CD14-positive monocyte (primary cell): Measurements from ENCODE around the gene NOBOX. TPM values are rescaled to one million over a fixed set of nuclear protein-coding genes. Genes with fewer than 3 reads are reported as not detected.
"Not testable (repeated sequence)": the region's sequence is repeated elsewhere in the genome, so short reads cannot be mapped to it uniquely, and the experiment has no call there.

ENCODE experiments used
- DNase-seq, 3 donors: peaks; one replicate each; pipeline ENCODE4 v3.0.0-alpha.2; 2011 to 2022
- H2AFZ ChIP-seq: 2 replicates; pipeline ENCODE4 v1.6.0; 2012; ENCODE audit warnings: mild to moderate bottlenecking, low read depth, low read length, inconsistent platforms; ENCODE audit not compliant: insufficient read depth, poor library complexity, severe bottlenecking
- H3K27ac ChIP-seq, 2 donors: 1 replicate in 1 of 2; 2 replicates in 1 of 2; pipeline ENCODE4 v1.5.1; 2012 to 2013; ENCODE audit warnings: low read length in 2 of 2, control low read depth in 1 of 2, inconsistent platforms in 1 of 2, low read depth in 1 of 2, mild to moderate bottlenecking in 1 of 2
- H3K27me3 ChIP-seq, 2 donors: one replicate each; pipeline versions ENCODE4 v1.6.0 to v1.6.1; 2011 to 2013; ENCODE audit warnings: low read length in 2 of 2; ENCODE audit not compliant: control insufficient read depth in 2 of 2, insufficient read depth in 2 of 2
- H3K36me3 ChIP-seq, 2 donors: replicated peaks in 1 of 2; 1 replicate in 1 of 2; 2 replicates in 1 of 2; pipeline versions ENCODE4 v1.5.1 to v1.6.1; 2012 to 2013; ENCODE audit warnings: low read length in 2 of 2, control low read depth in 1 of 2, inconsistent platforms in 1 of 2, mild to moderate bottlenecking in 1 of 2; ENCODE audit not compliant: insufficient read depth in 2 of 2, control insufficient read depth in 1 of 2
- H3K4me1 ChIP-seq, 2 donors: 1 replicate in 1 of 2; 2 replicates in 1 of 2; pipeline versions ENCODE4 v1.5.1 to v1.6.1; 2012 to 2013; ENCODE audit warnings: low read length in 2 of 2, control low read depth in 1 of 2, inconsistent platforms in 1 of 2, mild to moderate bottlenecking in 1 of 2, moderate library complexity in 1 of 2; ENCODE audit not compliant: insufficient read depth in 2 of 2, control insufficient read depth in 1 of 2
- H3K4me2 ChIP-seq: replicated peaks from 2 replicates; pipeline ENCODE3; 2012; ENCODE audit warnings: low read length, moderate library complexity, mild to moderate bottlenecking; ENCODE audit not compliant: poor library complexity, severe bottlenecking; ENCODE audit errors: extremely low read depth
- H3K4me3 ChIP-seq, 3 experiments: fragments of 200-600 bp in 1 of 3; sonication (generic) in 1 of 3; replicated peaks in 1 of 3; 1 replicate in 2 of 3; 2 replicates in 1 of 3; pipeline ENCODE4 v1.5.1; 2011 to 2013; ENCODE audit warnings: low read length in 3 of 3, mild to moderate bottlenecking in 3 of 3, control low read depth in 2 of 3, low read depth in 2 of 3, inconsistent platforms in 1 of 3, moderate library complexity in 1 of 3
- H3K79me2 ChIP-seq: 2 replicates; pipeline ENCODE4 v1.6.0; 2012; ENCODE audit warnings: mild to moderate bottlenecking, control low read depth, inconsistent platforms, low read length, moderate library complexity; ENCODE audit not compliant: insufficient read depth
- H3K9ac ChIP-seq: 2 replicates; pipeline ENCODE4 v1.6.0; 2017; ENCODE audit warnings: low read length, mild to moderate bottlenecking; ENCODE audit not compliant: insufficient read depth, poor library complexity, severe bottlenecking
- H3K9me3 ChIP-seq, 2 donors: replicated peaks in 1 of 2; 1 replicate in 1 of 2; 2 replicates in 1 of 2; pipeline versions ENCODE4 v1.5.1 to v1.6.1; 2012 to 2013; ENCODE audit warnings: low read length in 2 of 2, control low read depth in 1 of 2; ENCODE audit not compliant: control insufficient read depth in 1 of 2, insufficient read depth in 1 of 2
- H4K20me1 ChIP-seq: 2 replicates; pipeline ENCODE4 v1.6.0; 2012; ENCODE audit warnings: mild to moderate bottlenecking, low read length, control low read depth, moderate library complexity; ENCODE audit not compliant: insufficient read depth
- H3K27ac Mint-ChIP-seq, 7 donors: one replicate each; pipeline ENCODE4 v1.8.0; 2020; ENCODE audit warnings: mild to moderate bottlenecking in 7 of 7, mixed read lengths in 7 of 7, moderate library complexity in 6 of 7, inconsistent platforms in 2 of 7
- H3K27me3 Mint-ChIP-seq, 3 donors: one replicate each; pipeline ENCODE4 v1.8.0; 2021 to 2022; ENCODE audit warnings: low read depth in 3 of 3, mild to moderate bottlenecking in 3 of 3, mixed read lengths in 3 of 3, moderate library complexity in 3 of 3, inconsistent platforms in 1 of 3
- H3K36me3 Mint-ChIP-seq, 2 donors: one replicate each; pipeline ENCODE4 v1.8.0; 2020; ENCODE audit warnings: mixed read lengths in 2 of 2, inconsistent platforms in 1 of 2, mild to moderate bottlenecking in 1 of 2
- H3K4me1 Mint-ChIP-seq: one replicate; pipeline ENCODE4 v1.8.0; 2020; ENCODE audit warnings: mild to moderate bottlenecking, mixed read lengths
- H3K4me3 Mint-ChIP-seq, 2 donors: one replicate each; pipeline ENCODE4 v1.8.0; 2020; ENCODE audit warnings: mild to moderate bottlenecking in 2 of 2, mixed read lengths in 2 of 2, moderate library complexity in 1 of 2
- H3K9me3 Mint-ChIP-seq, 7 donors: one replicate each; pipeline ENCODE4 v1.8.0; 2020 to 2022; ENCODE audit warnings: mixed read lengths in 7 of 7, mild to moderate bottlenecking in 6 of 7, moderate library complexity in 6 of 7, inconsistent platforms in 2 of 7
- CTCF ChIP-seq: fragments of 200-600 bp; IDR thresholded peaks from one replicate; pipeline ENCODE4 v1.8.0; 2022; ENCODE audit warnings: antibody characterized with exemption, mild to moderate bottlenecking
- WGBS: methylation state at CpG from one replicate; pipeline ENCODE4 v1.1.5; 2013; ENCODE audit warnings: missing lambda C conversion rate; ENCODE audit not compliant: insufficient coverage; 5-methylcytosine and 5-hydroxymethylcytosine counted together
- intact Hi-C, 2 donors: fragments of 100-400 bp; cut with micrococcal nuclease; formaldehyde crosslinking; loops; one replicate each; pipeline versions ENCODE4 v1.15.0 to v1.15.1; 2023
- polyA plus RNA-seq, 3 donors: library from polyadenylated mRNA; depleted of rRNA in 1 of 3; unstranded in 2 of 3; stranded (reverse) in 1 of 3; fragments of 300-500 nt in 2 of 3; fragments of >200 nt in 1 of 3; fragmentation: Illumina TruSeq in 2 of 3; gene quantifications; 1 replicate in 2 of 3; 2 replicates in 1 of 3; pipeline ENCODE4 v1.2.3, GENCODE V29; 2012 to 2021

NOBOX gene
- polyA plus RNA-seq, 3 donors = not detected

DNA sequence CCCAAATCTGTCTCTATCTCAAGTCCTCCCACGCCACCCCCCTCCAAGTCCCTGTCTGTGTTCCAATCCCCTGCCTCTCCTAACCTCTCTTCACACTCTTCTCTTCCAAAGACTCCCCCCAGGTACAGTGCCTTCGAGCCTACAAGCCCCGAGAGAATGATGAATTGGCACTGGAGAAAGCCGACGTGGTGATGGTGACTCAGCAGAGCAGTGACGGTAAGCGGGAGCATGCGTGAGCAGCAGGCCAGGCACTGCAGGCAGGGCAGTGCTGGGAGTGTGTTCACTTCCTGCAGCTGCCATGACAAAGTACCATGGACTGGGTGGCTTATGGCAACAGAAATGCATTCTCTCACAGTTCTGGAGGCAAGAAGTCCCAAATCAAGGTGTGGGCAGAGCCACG is 24.8 kb downstream of the NOBOX start:
- no peak overlapping the region for H3K4me3 ChIP-seq
- no peaks in the 10 kb centered on the region for H3K27me3 ChIP-seq
- DNase-seq = no peak
- no peak overlapping the region for H3K27ac ChIP-seq
- no peaks in the 10 kb centered on the region for H3K4me1 ChIP-seq
- H2AFZ ChIP-seq = no peak overlapping the region
- no peak overlapping the region for H3K4me3 Mint-ChIP-seq
- no peaks in the 10 kb centered on the region for H4K20me1 ChIP-seq
- H3K4me2 ChIP-seq = no peak overlapping the region
- H3K79me2 ChIP-seq = no peaks in the 10 kb centered on the region
- WGBS = 73% methylated on average over 8 of the region's 9 CpGs
- H3K9me3 Mint-ChIP-seq = peaks cover 0 to 6% (median 2%) of the 10 kb centered on the region in 7 donors
- H3K4me1 Mint-ChIP-seq = no peaks in the 10 kb centered on the region
- no peak overlapping the region for H3K9ac ChIP-seq
- no peaks in the 10 kb centered on the region for H3K36me3 ChIP-seq
- no peaks in the 10 kb centered on the region for H3K9me3 ChIP-seq
- H3K27me3 Mint-ChIP-seq = peaks cover 0 to 1% (median 0%) of the 10 kb centered on the region in 3 donors
- TF ChIP-seq CTCF = no peak
- no peak overlapping the region for H3K27ac Mint-ChIP-seq
- intact Hi-C loops = no loop called here
- H3K36me3 Mint-ChIP-seq = no peaks in the 10 kb centered on the region

GRCh38 chr7:144369221-144369620 is 34.3 kb downstream of the NOBOX start:
- H3K36me3 ChIP-seq, H3K27ac Mint-ChIP-seq, intact Hi-C loops, H2AFZ ChIP-seq, H3K36me3 Mint-ChIP-seq, H3K79me2 ChIP-seq, H3K27ac ChIP-seq, H3K27me3 Mint-ChIP-seq, H3K4me2 ChIP-seq, H4K20me1 ChIP-seq, H3K9me3 ChIP-seq, H3K4me3 Mint-ChIP-seq, H3K4me1 Mint-ChIP-seq, H3K9ac ChIP-seq, DNase-seq, H3K9me3 Mint-ChIP-seq, H3K27me3 ChIP-seq, H3K4me1 ChIP-seq, H3K4me3 ChIP-seq: not testable (repeated sequence)
- WGBS = no CpG with 5 or more reads among the region's 7 CpGs

DNA sequence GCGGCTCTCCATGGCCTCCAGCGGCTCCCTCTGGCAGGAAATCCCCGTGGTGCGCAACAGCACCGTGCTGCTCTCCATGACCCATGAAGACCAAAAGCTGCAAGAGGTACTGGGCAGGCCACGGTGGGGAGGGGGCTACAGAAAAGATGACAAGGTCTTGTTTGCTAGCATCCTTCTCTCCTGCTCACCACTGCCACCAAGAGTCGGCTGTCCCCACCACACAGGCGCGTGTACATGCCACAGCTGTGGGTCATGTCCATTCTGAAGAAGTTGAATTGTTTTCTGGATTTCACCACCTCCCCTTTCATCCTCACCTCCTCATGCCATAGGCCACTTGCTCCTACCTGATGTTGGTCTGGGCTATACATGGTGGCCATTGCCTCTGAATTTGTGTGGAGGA is 36.2 kb downstream of the NOBOX start:
- intact Hi-C loops, H3K4me3 Mint-ChIP-seq, DNase-seq, H3K27me3 Mint-ChIP-seq, H3K4me1 ChIP-seq, H3K4me3 ChIP-seq, H2AFZ ChIP-seq, H3K36me3 ChIP-seq, H3K27me3 ChIP-seq, H4K20me1 ChIP-seq, H3K9me3 ChIP-seq, H3K27ac ChIP-seq, H3K4me1 Mint-ChIP-seq, H3K79me2 ChIP-seq, H3K9ac ChIP-seq, H3K36me3 Mint-ChIP-seq, H3K9me3 Mint-ChIP-seq, H3K4me2 ChIP-seq, H3K27ac Mint-ChIP-seq: not testable (repeated sequence)
- no CpG with 5 or more reads among the region's 9 CpGs for WGBS

DNA sequence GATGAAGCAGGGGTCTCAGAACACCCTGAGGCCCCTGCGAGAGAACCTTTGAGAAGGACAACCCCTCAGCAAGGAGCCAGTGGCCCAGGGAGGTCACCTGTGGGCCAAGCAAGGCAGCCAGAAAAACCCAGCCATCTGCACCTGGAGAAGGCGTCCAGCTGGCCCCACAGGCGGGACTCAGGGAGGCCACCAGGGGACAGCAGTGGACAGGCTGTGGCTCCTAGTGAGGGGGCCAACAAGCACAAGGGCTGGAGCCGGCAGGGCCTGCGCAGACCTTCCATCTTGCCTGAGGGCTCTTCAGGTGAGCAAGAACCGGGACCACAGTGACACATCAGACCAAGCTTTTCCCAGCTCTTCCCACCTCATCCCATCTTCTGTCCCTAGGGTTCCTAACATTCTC is 38.0 kb downstream of the NOBOX start:
- H3K4me3 Mint-ChIP-seq, H3K4me3 ChIP-seq, H3K9ac ChIP-seq, H3K27me3 Mint-ChIP-seq, H3K27ac Mint-ChIP-seq, DNase-seq, H3K9me3 ChIP-seq, H3K27ac ChIP-seq, H3K9me3 Mint-ChIP-seq, H3K27me3 ChIP-seq, intact Hi-C loops, H3K4me1 Mint-ChIP-seq, H3K4me2 ChIP-seq, H3K36me3 Mint-ChIP-seq, H3K36me3 ChIP-seq, H4K20me1 ChIP-seq, H3K4me1 ChIP-seq, H2AFZ ChIP-seq, H3K79me2 ChIP-seq: not testable (repeated sequence)
- no CpG with 5 or more reads among the region's 6 CpGs for WGBS
